C4-2B (cell line): ENCODE results near the gene PRPF19.

Experiments
- ZFX ChIP-seq: fragments of 450-650 bp; IDR thresholded peaks from 2 replicates; pipeline ENCODE4 v1.6.1; 2017
- TF ChIP-seq, protein P1 (sequence below): fragments of 450-650 bp; conservative IDR thresholded peaks from 2 replicates; pipeline ENCODE4 v1.5.1; 2017; ENCODE audit warnings: mild to moderate bottlenecking

DNA sequence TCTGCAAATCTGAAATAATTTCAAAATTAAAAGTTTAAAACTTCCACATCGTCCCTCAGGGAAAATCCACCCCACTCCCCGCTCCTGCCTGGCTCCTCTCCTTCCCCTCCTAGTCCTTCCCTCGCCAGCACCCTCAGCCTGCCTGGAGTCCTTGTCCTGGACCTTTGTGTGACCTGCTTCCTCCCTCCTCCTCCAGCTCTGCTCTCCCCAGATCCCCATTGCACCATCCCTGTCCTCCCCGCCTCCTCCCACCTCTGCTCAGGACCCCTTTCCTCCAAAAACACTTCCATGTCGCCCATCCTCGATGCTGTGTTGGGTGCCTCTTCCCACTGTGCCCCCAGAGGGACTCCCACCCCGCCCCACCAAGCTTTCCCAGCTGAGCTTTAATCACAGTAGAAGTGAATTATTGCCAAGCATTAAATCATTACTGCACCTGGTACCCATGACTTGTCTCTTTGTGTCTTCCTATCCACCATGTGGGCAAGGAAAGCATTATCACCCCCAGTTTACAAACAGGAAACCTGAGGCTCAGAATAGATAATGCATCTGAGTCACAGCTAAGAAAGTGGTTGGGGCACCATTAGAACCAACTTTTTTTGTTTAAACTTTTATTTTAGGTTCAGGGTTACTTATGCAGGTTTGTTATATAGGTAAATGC, 41.4 kb downstream of the PRPF19 start:
- TF ChIP-seq, protein P1, sequence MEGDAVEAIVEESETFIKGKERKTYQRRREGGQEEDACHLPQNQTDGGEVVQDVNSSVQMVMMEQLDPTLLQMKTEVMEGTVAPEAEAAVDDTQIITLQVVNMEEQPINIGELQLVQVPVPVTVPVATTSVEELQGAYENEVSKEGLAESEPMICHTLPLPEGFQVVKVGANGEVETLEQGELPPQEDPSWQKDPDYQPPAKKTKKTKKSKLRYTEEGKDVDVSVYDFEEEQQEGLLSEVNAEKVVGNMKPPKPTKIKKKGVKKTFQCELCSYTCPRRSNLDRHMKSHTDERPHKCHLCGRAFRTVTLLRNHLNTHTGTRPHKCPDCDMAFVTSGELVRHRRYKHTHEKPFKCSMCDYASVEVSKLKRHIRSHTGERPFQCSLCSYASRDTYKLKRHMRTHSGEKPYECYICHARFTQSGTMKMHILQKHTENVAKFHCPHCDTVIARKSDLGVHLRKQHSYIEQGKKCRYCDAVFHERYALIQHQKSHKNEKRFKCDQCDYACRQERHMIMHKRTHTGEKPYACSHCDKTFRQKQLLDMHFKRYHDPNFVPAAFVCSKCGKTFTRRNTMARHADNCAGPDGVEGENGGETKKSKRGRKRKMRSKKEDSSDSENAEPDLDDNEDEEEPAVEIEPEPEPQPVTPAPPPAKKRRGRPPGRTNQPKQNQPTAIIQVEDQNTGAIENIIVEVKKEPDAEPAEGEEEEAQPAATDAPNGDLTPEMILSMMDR = no peak
- TF ChIP-seq ZFX = no peak
